ENCODE results near the gene SH3PXD2B. TPM values are rescaled to one million over a fixed set of nuclear protein-coding genes. Genes with fewer than 3 reads are reported as not detected.
"Not testable (repeated sequence)": the region's sequence is repeated elsewhere in the genome, so short reads cannot be mapped to it uniquely, and the experiment has no call there.

SH3PXD2B gene
- total RNA-seq, 1 experiment from 2014 or later = 9.4 TPM

GRCh38 chr5:172302047-172302710, 152.1 kb downstream of the SH3PXD2B start:
- DNase-seq (ENCODE audit: low spot score) = no peak

- peak; percentile 51 for DNase-seq (ENCODE audit: low spot score)
Measured at GRCh38 chr5:172299916-172300439, 154.3 kb downstream of the SH3PXD2B start.

GRCh38 chr5:172294831-172295230, 159.5 kb downstream of the SH3PXD2B start:
- DNase-seq (ENCODE audit: low spot score) = no peak

- DNase-seq (ENCODE audit: low spot score) = no peak
Measured at GRCh38 chr5:172293745-172294342, 160.5 kb downstream of the SH3PXD2B start.

GRCh38 chr5:172293054-172293744, 161.1 kb downstream of the SH3PXD2B start:
- peak; percentile 77 for DNase-seq (ENCODE audit: low spot score)

GRCh38 chr5:172291837-172292236, 162.5 kb downstream of the SH3PXD2B start:
- not testable (repeated sequence) for DNase-seq (ENCODE audit: low spot score)

GRCh38 chr5:172288465-172288864, 165.9 kb downstream of the SH3PXD2B start:
- no peak for DNase-seq (ENCODE audit: low spot score)

GRCh38 chr5:172287140-172287539, 167.2 kb downstream of the SH3PXD2B start:
- not testable (repeated sequence) for DNase-seq (ENCODE audit: low spot score)

- no peak for DNase-seq (ENCODE audit: low spot score)
Measured at GRCh38 chr5:172285226-172286143, 168.8 kb downstream of the SH3PXD2B start.

GRCh38 chr5:172284611-172284980, 169.7 kb downstream of the SH3PXD2B start:
- DNase-seq (ENCODE audit: low spot score) = no peak

GRCh38 chr5:172283862-172284610, 170.3 kb downstream of the SH3PXD2B start:
- DNase-seq (ENCODE audit: low spot score) = peak; percentile 63

- peak; percentile 64 for DNase-seq (ENCODE audit: low spot score)
Measured at GRCh38 chr5:172283020-172283861, 171.1 kb downstream of the SH3PXD2B start, which contains the start of gene UBTD2. TSS of gene UBTD2 (minus strand) at chr5:172283764. CDS start at chr5:172283665, 99 bp downstream.

- DNase-seq (ENCODE audit: low spot score) = no peak
Measured at GRCh38 chr5:172282272-172283019, 171.9 kb downstream of the SH3PXD2B start.

GRCh38 chr5:172281346-172281745, 173.0 kb downstream of the SH3PXD2B start:
- DNase-seq (ENCODE audit: low spot score) = no peak

GRCh38 chr5:172280929-172281328, 173.4 kb downstream of the SH3PXD2B start:
- DNase-seq (ENCODE audit: low spot score) = peak; percentile 74

- no peak for DNase-seq (ENCODE audit: low spot score)
Measured at GRCh38 chr5:172280317-172280716, 174.0 kb downstream of the SH3PXD2B start.

- DNase-seq (ENCODE audit: low spot score) = no peak
Measured at GRCh38 chr5:172278356-172278755, 176.0 kb downstream of the SH3PXD2B start.

GRCh38 chr5:172276214-172276613, 178.1 kb downstream of the SH3PXD2B start:
- DNase-seq (ENCODE audit: low spot score) = peak; percentile 69
